K562 (cell line): Measurements from ENCODE around the gene CASP1. TPM values are rescaled to one million over a fixed set of nuclear protein-coding genes. Genes with fewer than 3 reads are reported as not detected.

Source experiments
- ATAC-seq: fragments of 200-7000 bp; cut with Tn5 transposase; 3 replicates; pipeline ENCODE4 v1.9.1; 2020; ENCODE audit warnings: moderate library complexity
- BruUV-seq: library from RNA; stranded (reverse); fragments of 400-500 nt; replicated peaks from 2 replicates; lab custom pipeline; 2021; lab: Mats Ljungman, UMichigan
- CTCF ChIA-PET: fragments of 300-600 bp; formaldehyde crosslinking; extraction: SDS; loops from one replicate; lab custom pipeline; 2021; ENCODE audit warnings: low intra/inter-chr PET ratio; lab: Yijun Ruan, JAX
- POLR2A ChIA-PET: fragments of 300-600, 350-650 bp; sonication (Branson Sonifier 250); formaldehyde crosslinking; extraction: SDS; loops from one replicate; lab custom pipeline; 2021; ENCODE audit warnings: antibody characterized with exemption, inconsistent platforms; lab: Yijun Ruan, JAX
- DNase-seq, 4 experiments: peaks; one replicate each; pipeline versions ENCODE4 v3.0.0 to v3.0.0-alpha.2; 2011 to 2018; ENCODE audit warnings: low spot score in 3 of 4, mixed read lengths in 3 of 4; ENCODE audit errors: extremely low read depth in 1 of 4
- FAIRE-seq: peaks from 2 replicates; lab custom pipeline; 2011; peaks lifted over from hg19 to GRCh38; lab: Jason Lieb, UNC
- H2AFZ ChIP-seq: 2 replicates; pipeline ENCODE4 v1.6.0; 2011; ENCODE audit warnings: low read depth, low read length, control low read depth, inconsistent platforms
- H3K27ac ChIP-seq: fragments of 200-600 bp; 3 replicates; pipeline ENCODE4 v1.8.0; 2011; ENCODE audit warnings: low read depth, mild to moderate bottlenecking, control low read depth, inconsistent platforms, low read length, moderate library complexity, mixed read lengths; ENCODE audit errors: extremely low read depth
- H3K27me3 ChIP-seq, 2 experiments: fragments of 300-600 bp in 1 of 2; 2 replicates in 1 of 2; 3 replicates in 1 of 2; pipeline versions ENCODE4 v1.6.0 to v1.8.0; 2011; ENCODE audit warnings: inconsistent platforms in 2 of 2, low read length in 2 of 2, mild to moderate bottlenecking in 1 of 2, mixed read lengths in 1 of 2, moderate library complexity in 1 of 2; ENCODE audit not compliant: control insufficient read depth in 2 of 2, insufficient read depth in 2 of 2
- H3K36me3 ChIP-seq: fragments of 300-600 bp; 3 replicates; pipeline ENCODE4 v1.8.0; 2011; ENCODE audit warnings: mild to moderate bottlenecking, low read length, inconsistent platforms; ENCODE audit not compliant: control insufficient read depth, insufficient read depth
- H3K4me1 ChIP-seq, 2 experiments: fragments of 200-600 bp in 1 of 2; replicated peaks in 1 of 2; 2 replicates in 1 of 2; 3 replicates in 1 of 2; pipeline versions ENCODE4 v1.5.1 to v1.8.0; 2011; ENCODE audit warnings: inconsistent platforms in 2 of 2, low read length in 2 of 2, mild to moderate bottlenecking in 1 of 2, mixed read lengths in 1 of 2, moderate library complexity in 1 of 2; ENCODE audit not compliant: control insufficient read depth in 2 of 2, insufficient read depth in 2 of 2
- H3K4me2 ChIP-seq: 2 replicates; pipeline ENCODE4 v1.6.1; 2011; ENCODE audit warnings: low read length, control low read depth, inconsistent platforms, mixed read lengths; ENCODE audit not compliant: insufficient read depth
- H3K4me3 ChIP-seq: fragments of 200-600 bp; sonication (generic), shearing (Covaris generic); 2 replicates; pipeline ENCODE4 v1.5.1; 2016; ENCODE audit warnings: control low read depth, inconsistent platforms
- H3K79me2 ChIP-seq: fragments of 200-600 bp; 3 replicates; pipeline ENCODE4 v1.8.0; 2011; ENCODE audit warnings: low read length, inconsistent platforms; ENCODE audit not compliant: control insufficient read depth, insufficient read depth
- H3K9ac ChIP-seq, 2 experiments: 2 replicates each; pipeline versions ENCODE4 v1.6.0 to v1.6.1; 2011; ENCODE audit warnings: low read depth in 2 of 2, low read length in 2 of 2, control low read depth in 1 of 2, inconsistent platforms in 1 of 2, mild to moderate bottlenecking in 1 of 2, mixed read lengths in 1 of 2; ENCODE audit not compliant: insufficient read depth in 1 of 2
- H3K9me1 ChIP-seq: one replicate; pipeline ENCODE4 v1.6.0; 2011; ENCODE audit warnings: inconsistent platforms, mild to moderate bottlenecking, low read length, moderate library complexity; ENCODE audit not compliant: control insufficient read depth, insufficient read depth
- H3K9me3 ChIP-seq: replicated peaks from 2 replicates; pipeline ENCODE4 v1.5.1; 2011; ENCODE audit warnings: low read depth, low read length, inconsistent platforms; ENCODE audit not compliant: control insufficient read depth, insufficient read depth
- H4K20me1 ChIP-seq: replicated peaks from 2 replicates; pipeline ENCODE4 v1.6.1; 2011; ENCODE audit warnings: low read length, inconsistent platforms, mixed read lengths; ENCODE audit not compliant: control insufficient read depth, insufficient read depth
- NFE2 ChIP-seq: IDR thresholded peaks from 2 replicates; pipeline ENCODE4 v1.6.1; 2014; ENCODE audit warnings: antibody characterized with exemption, low read depth
- RBFOX2 ChIP-seq: fragments of 200-400 bp; formaldehyde crosslinking; IDR thresholded peaks from 2 replicates; pipeline ENCODE4 v1.6.1; 2017; ENCODE audit warnings: low read depth, mild to moderate bottlenecking, low read length, moderate library complexity
- SMARCE1 ChIP-seq: fragments of 450-650 bp; IDR thresholded peaks from 2 replicates; pipeline ENCODE4 v1.7.1; 2016; ENCODE audit warnings: mild to moderate bottlenecking
- SUPT5H ChIP-seq: fragments of 450-650 bp; IDR thresholded peaks from 2 replicates; pipeline ENCODE4 v1.6.1; 2016
- WGBS: fragments of 100-300 bp; shearing (Covaris generic); methylation state at CpG from one replicate; pipeline ENCODE4 v1.1.6; 2016; ENCODE audit warnings: low coverage, mixed read lengths; ENCODE audit not compliant: insufficient coverage; ENCODE audit errors: missing lambda C conversion rate; 5-methylcytosine and 5-hydroxymethylcytosine counted together
- in situ Hi-C: fragments of 300-500 bp; cut with MboI; formaldehyde crosslinking; loops from 4 replicates; pipeline ENCODE4 v1.15.0; 2018; ENCODE audit warnings: inconsistent platforms, mixed read lengths
- intact Hi-C: fragments of 100-400 bp; cut with micrococcal nuclease; formaldehyde crosslinking; loops from 2 replicates; pipeline ENCODE4 v1.14.2; 2022
- polyA plus RNA-seq, 8 experiments: library from polyadenylated mRNA; depleted of rRNA in 4 of 8; stranded (reverse) in 5 of 8; unstranded in 3 of 8; fragments of >200 nt; fragmentation: Nextera tagmentation in 2 of 8; fragmentation: Illumina TruSeq in 1 of 8; extraction: Ambion mirVana in 2 of 8; extraction: Trizol in 1 of 8; gene quantifications; 2 replicates each; pipeline versions ENCODE4 v1.2.1 to v1.2.3, GENCODE V29; 2011 to 2014; ENCODE audit warnings: inconsistent platforms in 1 of 8, missing spikeins in 1 of 8
- total RNA-seq, 7 experiments: library from RNA; depleted of rRNA in 6 of 7; stranded (reverse); fragments of >200 nt in 6 of 7; fragmentation: Illumina TruSeq in 2 of 7; extraction: Trizol in 2 of 7; gene quantifications; 2 replicates each; pipeline versions ENCODE4 v1.2.1 to v1.2.3, GENCODE V29; 2011 to 2021; ENCODE audit warnings: low replicate concordance in 1 of 7
- TF ChIP-seq, protein P1 (sequence below): sonication (generic); IDR thresholded peaks from 2 replicates; pipeline ENCODE4 v1.6.1; 2016
- TF ChIP-seq, protein P2 (sequence below): fragments of 450-650 bp; formaldehyde crosslinking; IDR thresholded peaks from 2 replicates; pipeline ENCODE4 v1.4.0; 2020; ENCODE audit warnings: mild to moderate bottlenecking, moderate library complexity

Gene CASP1
- total and polyA plus RNA-seq, 9 of the 15 experiments (the other 6 are each of a cell fraction or from before 2014, with no cell fraction given), result not detected

DNA sequence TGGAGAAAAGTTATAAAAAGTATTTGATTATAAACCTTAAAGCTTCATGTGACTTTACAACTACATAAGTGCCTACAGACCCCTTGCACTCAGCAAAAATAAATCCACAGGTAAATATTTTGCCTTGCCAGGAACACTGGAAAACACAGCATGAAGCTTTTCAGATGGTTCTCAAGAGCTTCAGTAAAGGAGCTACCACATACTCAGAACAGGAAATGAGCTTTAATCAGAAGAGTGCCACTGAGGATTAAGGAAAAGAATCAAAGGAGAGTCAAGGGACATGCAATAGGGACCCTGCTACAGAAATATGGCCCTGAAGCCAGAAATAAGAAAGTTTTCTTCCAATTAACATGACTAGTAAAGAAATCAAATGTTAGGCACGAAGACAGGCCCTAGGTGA lies 1.2 kb downstream of the CASP1 start:
- no peak overlapping the region for H3K4me3 ChIP-seq
- no peak overlapping the region for H3K4me2 ChIP-seq
- no peaks in the 10 kb centered on the region for H3K9me1 ChIP-seq
- POLR2A ChIA-PET, result no interaction called here
- no peaks in the 10 kb centered on the region for H3K27me3 ChIP-seq
- TF ChIP-seq RBFOX2 (no peak), SMARCE1 (no peak), NFE2 (no peak), SUPT5H (no peak)
- TF ChIP-seq, protein P1, sequence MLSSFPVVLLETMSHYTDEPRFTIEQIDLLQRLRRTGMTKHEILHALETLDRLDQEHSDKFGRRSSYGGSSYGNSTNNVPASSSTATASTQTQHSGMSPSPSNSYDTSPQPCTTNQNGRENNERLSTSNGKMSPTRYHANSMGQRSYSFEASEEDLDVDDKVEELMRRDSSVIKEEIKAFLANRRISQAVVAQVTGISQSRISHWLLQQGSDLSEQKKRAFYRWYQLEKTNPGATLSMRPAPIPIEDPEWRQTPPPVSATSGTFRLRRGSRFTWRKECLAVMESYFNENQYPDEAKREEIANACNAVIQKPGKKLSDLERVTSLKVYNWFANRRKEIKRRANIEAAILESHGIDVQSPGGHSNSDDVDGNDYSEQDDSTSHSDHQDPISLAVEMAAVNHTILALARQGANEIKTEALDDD, result no peak
- TF ChIP-seq, protein P2, sequence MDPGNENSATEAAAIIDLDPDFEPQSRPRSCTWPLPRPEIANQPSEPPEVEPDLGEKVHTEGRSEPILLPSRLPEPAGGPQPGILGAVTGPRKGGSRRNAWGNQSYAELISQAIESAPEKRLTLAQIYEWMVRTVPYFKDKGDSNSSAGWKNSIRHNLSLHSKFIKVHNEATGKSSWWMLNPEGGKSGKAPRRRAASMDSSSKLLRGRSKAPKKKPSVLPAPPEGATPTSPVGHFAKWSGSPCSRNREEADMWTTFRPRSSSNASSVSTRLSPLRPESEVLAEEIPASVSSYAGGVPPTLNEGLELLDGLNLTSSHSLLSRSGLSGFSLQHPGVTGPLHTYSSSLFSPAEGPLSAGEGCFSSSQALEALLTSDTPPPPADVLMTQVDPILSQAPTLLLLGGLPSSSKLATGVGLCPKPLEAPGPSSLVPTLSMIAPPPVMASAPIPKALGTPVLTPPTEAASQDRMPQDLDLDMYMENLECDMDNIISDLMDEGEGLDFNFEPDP (CRISPR knock-in tag), result no peak
- TF ChIP-seq, all 486 proteins: peak for 0
- no peaks in the 10 kb centered on the region for H3K9me3 ChIP-seq
- H4K20me1 ChIP-seq, result no peaks in the 10 kb centered on the region
- H3K4me1 ChIP-seq, result no peaks in the 10 kb centered on the region
- H3K79me2 ChIP-seq, result no peaks in the 10 kb centered on the region
- no peak for DNase-seq
- CTCF ChIA-PET, result no interaction called here
- H2AFZ ChIP-seq, result no peak overlapping the region
- WGBS, result 0% methylated on average over 1 of the region's 1 CpG
- no peaks in the 10 kb centered on the region for H3K36me3 ChIP-seq
- H3K27ac ChIP-seq, result no peak overlapping the region
- in situ Hi-C loops (no loop called here), intact Hi-C loops (no loop called here)
- BruUV-seq, result no TSS peak
- no peak for FAIRE-seq
- no peak overlapping the region for H3K9ac ChIP-seq
- ATAC-seq, result no peak
